WTC11 (cell line): ENCODE results near the gene SBF1. TPM values are rescaled to one million over a fixed set of nuclear protein-coding genes. Genes with fewer than 3 reads are reported as not detected.

Source experiments
- ATAC-seq: fragments of 200-7000 bp; cut with Tn5 transposase; 2 replicates; pipeline ENCODE4 v1.10.0; 2021; ENCODE audit warnings: mild to moderate bottlenecking, moderate library complexity
- CTCF ChIA-PET: fragments of 300-600 bp; sonication (Branson Sonifier 250); formaldehyde crosslinking; loops from one replicate; lab custom pipeline; 2021; ENCODE audit warnings: antibody characterized with exemption; lab: Charles Lee
- POLR2A ChIA-PET: fragments of 350-600 bp; sonication (Branson Sonifier 250); formaldehyde crosslinking; loops from one replicate; lab custom pipeline; 2021; ENCODE audit warnings: antibody characterized with exemption; lab: Charles Lee
- DNase-seq: peaks from one replicate; pipeline ENCODE4 v3.0.0; 2021; ENCODE audit warnings: low spot score
- H3K27ac Mint-ChIP-seq: 2 replicates; pipeline ENCODE4 v1.8.0; 2021; ENCODE audit warnings: mixed read lengths
- H3K27me3 Mint-ChIP-seq: 2 replicates; pipeline ENCODE4 v1.8.0; 2021; ENCODE audit warnings: low read depth, mild to moderate bottlenecking, moderate library complexity, mixed read lengths
- H3K36me3 Mint-ChIP-seq: 2 replicates; pipeline ENCODE4 v1.8.0; 2021; ENCODE audit warnings: mixed read lengths
- H3K4me1 Mint-ChIP-seq: 2 replicates; pipeline ENCODE4 v1.8.0; 2022; ENCODE audit warnings: mixed read lengths
- H3K4me3 Mint-ChIP-seq: 2 replicates; pipeline ENCODE4 v1.8.0; 2021; ENCODE audit warnings: mild to moderate bottlenecking, moderate library complexity, mixed read lengths
- H3K9me3 Mint-ChIP-seq: 2 replicates; pipeline ENCODE4 v1.8.0; 2021; ENCODE audit warnings: mixed read lengths
- AFF4 ChIP-seq: sonication (generic); formaldehyde crosslinking; IDR thresholded peaks from 2 replicates; pipeline ENCODE4 v1.8.1; 2023; ENCODE audit warnings: mild to moderate bottlenecking, missing genetic modification reagents, borderline replicate concordance
- CBFB ChIP-seq: sonication (generic); formaldehyde crosslinking; IDR thresholded peaks from 2 replicates; pipeline ENCODE4 v1.8.1; 2022; ENCODE audit warnings: mild to moderate bottlenecking, low read depth, missing genetic modification reagents
- CDX4 ChIP-seq: fragments of 250-450 bp; sonication (Bioruptor Pico); IDR thresholded peaks from 2 replicates; pipeline ENCODE4 v1.9.0; 2021; ENCODE audit warnings: moderate library complexity, mild to moderate bottlenecking, inconsistent platforms, borderline replicate concordance
- CREM ChIP-seq: sonication (generic); formaldehyde crosslinking; IDR thresholded peaks from 2 replicates; pipeline ENCODE4 v1.8.1; 2022; ENCODE audit warnings: mild to moderate bottlenecking, missing genetic modification reagents, moderate library complexity
- E2F1 ChIP-seq: sonication (generic); formaldehyde crosslinking; IDR thresholded peaks from 2 replicates; pipeline ENCODE4 v1.8.0; 2022; ENCODE audit warnings: mild to moderate bottlenecking, missing genetic modification reagents
- ESRRA ChIP-seq: sonication (generic); formaldehyde crosslinking; IDR thresholded peaks from 2 replicates; pipeline ENCODE4 v1.8.1; 2022; ENCODE audit warnings: mild to moderate bottlenecking, missing genetic modification reagents, borderline replicate concordance
- GABPB1 ChIP-seq: sonication (generic); formaldehyde crosslinking; IDR thresholded peaks from 2 replicates; pipeline ENCODE4 v1.8.1; 2023; ENCODE audit warnings: mild to moderate bottlenecking, missing genetic modification reagents
- GRHL2 ChIP-seq: fragments of 250-450 bp; sonication (Bioruptor Pico); IDR thresholded peaks from 2 replicates; pipeline ENCODE4 v1.8.0; 2022; ENCODE audit warnings: mild to moderate bottlenecking, moderate library complexity; ENCODE audit not compliant: insufficient replicate concordance, severe bottlenecking
- HMGA2 ChIP-seq: fragments of 250-450 bp; sonication (Bioruptor Pico); IDR thresholded peaks from 2 replicates; pipeline ENCODE4 v1.4.0; 2021; ENCODE audit warnings: mild to moderate bottlenecking, moderate library complexity
- KAT7 ChIP-seq: sonication (generic); formaldehyde crosslinking; IDR thresholded peaks from 2 replicates; pipeline ENCODE4 v1.8.1; 2023; ENCODE audit warnings: missing genetic modification reagents, mild to moderate bottlenecking, borderline replicate concordance
- MXD4 ChIP-seq: fragments of 250-450 bp; sonication (Bioruptor Pico); IDR thresholded peaks from 2 replicates; pipeline ENCODE4 v1.8.0; 2021; ENCODE audit warnings: mild to moderate bottlenecking, moderate library complexity, borderline replicate concordance
- NFE2L1 ChIP-seq: sonication (generic); formaldehyde crosslinking; IDR thresholded peaks from 2 replicates; pipeline ENCODE4 v1.8.1; 2023; ENCODE audit warnings: missing genetic modification reagents
- PREB ChIP-seq: sonication (generic); formaldehyde crosslinking; IDR thresholded peaks from 2 replicates; pipeline ENCODE4 v1.8.1; 2022; ENCODE audit warnings: mild to moderate bottlenecking, missing genetic modification reagents, moderate library complexity, borderline replicate concordance
- SOX15 ChIP-seq: fragments of 250-450 bp; sonication (Bioruptor Pico); IDR thresholded peaks from 2 replicates; pipeline ENCODE4 v1.9.0; 2021; ENCODE audit warnings: mild to moderate bottlenecking
- SP1 ChIP-seq: sonication (generic); formaldehyde crosslinking; conservative IDR thresholded peaks from 2 replicates; pipeline ENCODE4 v1.8.1; 2022; ENCODE audit warnings: missing genetic modification reagents
- STAT6 ChIP-seq: sonication (generic); formaldehyde crosslinking; conservative IDR thresholded peaks from 2 replicates; pipeline ENCODE4 v1.8.1; 2023; ENCODE audit warnings: mild to moderate bottlenecking, low read depth, missing genetic modification reagents, moderate library complexity
- ZBTB21 ChIP-seq: sonication (generic); formaldehyde crosslinking; IDR thresholded peaks from 2 replicates; pipeline ENCODE4 v1.8.1; 2023; ENCODE audit warnings: mild to moderate bottlenecking, missing genetic modification reagents, borderline replicate concordance
- ZNF423 ChIP-seq: fragments of 250-450 bp; sonication (Bioruptor Pico); IDR thresholded peaks from 2 replicates; pipeline ENCODE4 v2.1.2; 2022; ENCODE audit warnings: mild to moderate bottlenecking, moderate library complexity
- ZNF671 ChIP-seq: fragments of 250-450 bp; sonication (Bioruptor Pico); IDR thresholded peaks from 2 replicates; pipeline ENCODE4 v1.8.0; 2021; ENCODE audit warnings: mild to moderate bottlenecking
- total RNA-seq: library from RNA; stranded (reverse); gene quantifications from 3 replicates; pipeline ENCODE4 v1.2.3, GENCODE V29; 2021
- TF ChIP-seq, protein P1 (sequence below): fragments of 200-600 bp; IDR thresholded peaks from 2 replicates; pipeline ENCODE4 v1.8.0; 2022; ENCODE audit warnings: antibody characterized with exemption
- TF ChIP-seq, protein P2 (sequence below): sonication (generic); formaldehyde crosslinking; IDR thresholded peaks from 2 replicates; pipeline ENCODE4 v1.8.0; 2022; ENCODE audit warnings: mild to moderate bottlenecking, missing genetic modification reagents
- TF ChIP-seq, protein P3 (sequence below): sonication (generic); formaldehyde crosslinking; IDR thresholded peaks from 2 replicates; pipeline ENCODE4 v1.8.0; 2023; ENCODE audit warnings: missing genetic modification reagents
- TF ChIP-seq, protein P4 (sequence below): fragments of 250-450 bp; sonication (Bioruptor Pico); IDR thresholded peaks from 2 replicates; pipeline ENCODE4 v2.1.2; 2022; ENCODE audit warnings: mild to moderate bottlenecking, moderate library complexity

The SBF1 gene
- total RNA-seq, 1 experiment from 2014 or later = 108 TPM

- TF ChIP-seq, protein P1, sequence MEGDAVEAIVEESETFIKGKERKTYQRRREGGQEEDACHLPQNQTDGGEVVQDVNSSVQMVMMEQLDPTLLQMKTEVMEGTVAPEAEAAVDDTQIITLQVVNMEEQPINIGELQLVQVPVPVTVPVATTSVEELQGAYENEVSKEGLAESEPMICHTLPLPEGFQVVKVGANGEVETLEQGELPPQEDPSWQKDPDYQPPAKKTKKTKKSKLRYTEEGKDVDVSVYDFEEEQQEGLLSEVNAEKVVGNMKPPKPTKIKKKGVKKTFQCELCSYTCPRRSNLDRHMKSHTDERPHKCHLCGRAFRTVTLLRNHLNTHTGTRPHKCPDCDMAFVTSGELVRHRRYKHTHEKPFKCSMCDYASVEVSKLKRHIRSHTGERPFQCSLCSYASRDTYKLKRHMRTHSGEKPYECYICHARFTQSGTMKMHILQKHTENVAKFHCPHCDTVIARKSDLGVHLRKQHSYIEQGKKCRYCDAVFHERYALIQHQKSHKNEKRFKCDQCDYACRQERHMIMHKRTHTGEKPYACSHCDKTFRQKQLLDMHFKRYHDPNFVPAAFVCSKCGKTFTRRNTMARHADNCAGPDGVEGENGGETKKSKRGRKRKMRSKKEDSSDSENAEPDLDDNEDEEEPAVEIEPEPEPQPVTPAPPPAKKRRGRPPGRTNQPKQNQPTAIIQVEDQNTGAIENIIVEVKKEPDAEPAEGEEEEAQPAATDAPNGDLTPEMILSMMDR = no peak
- TF ChIP-seq PREB (CRISPR knock-in tag) = no peak
- no peak for TF ChIP-seq CREM
- TF ChIP-seq CBFB = no peak
- TF ChIP-seq E2F1 (CRISPR knock-in tag) = no peak
- TF ChIP-seq ZBTB21 (CRISPR knock-in tag) = no peak
Measured at GRCh38 chr22:50479721-50480120, 4.9 kb upstream of the SBF1 start (continued).

GRCh38 chr22:50477923-50478322, 3.1 kb upstream of the SBF1 start:
- Mint-ChIP-seq H3K9me3 (no peaks in the 10 kb centered on the region), H3K4me1 (peaks cover 33% of the 10 kb centered on the region), H3K27me3 (peaks cover 40% of the 10 kb centered on the region), H3K27ac (no peak overlapping the region), H3K4me3 (no peak overlapping the region), H3K36me3 (no peaks in the 10 kb centered on the region)
- ATAC-seq (no peak), DNase-seq (no peak)
- CTCF ChIA-PET = interaction anchor here (0.7 to 0.8 kb wide), 2 partner anchors 25 to 39 kb away, joined by 3 read pairs; no protein-coding TSS in a partner anchor
- POLR2A ChIA-PET = no interaction called here
- TF ChIP-seq GRHL2 (CRISPR knock-in tag) (no peak), ESRRA (CRISPR knock-in tag) (no peak), ZNF671 (CRISPR knock-in tag) (no peak), MXD4 (CRISPR knock-in tag) (no peak), CDX4 (CRISPR knock-in tag) (no peak), SOX15 (no peak), GABPB1 (CRISPR knock-in tag) (no peak), AFF4 (CRISPR knock-in tag) (no peak), HMGA2 (no peak), ZNF423 (CRISPR knock-in tag) (no peak), STAT6 (CRISPR knock-in tag) (no peak), NFE2L1 (no peak), SP1 (CRISPR knock-in tag) (no peak), KAT7 (no peak)
- TF ChIP-seq, protein P2, sequence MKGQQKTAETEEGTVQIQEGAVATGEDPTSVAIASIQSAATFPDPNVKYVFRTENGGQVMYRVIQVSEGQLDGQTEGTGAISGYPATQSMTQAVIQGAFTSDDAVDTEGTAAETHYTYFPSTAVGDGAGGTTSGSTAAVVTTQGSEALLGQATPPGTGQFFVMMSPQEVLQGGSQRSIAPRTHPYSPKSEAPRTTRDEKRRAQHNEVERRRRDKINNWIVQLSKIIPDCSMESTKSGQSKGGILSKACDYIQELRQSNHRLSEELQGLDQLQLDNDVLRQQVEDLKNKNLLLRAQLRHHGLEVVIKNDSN (CRISPR knock-in tag) = no peak
- TF ChIP-seq, protein P3, sequence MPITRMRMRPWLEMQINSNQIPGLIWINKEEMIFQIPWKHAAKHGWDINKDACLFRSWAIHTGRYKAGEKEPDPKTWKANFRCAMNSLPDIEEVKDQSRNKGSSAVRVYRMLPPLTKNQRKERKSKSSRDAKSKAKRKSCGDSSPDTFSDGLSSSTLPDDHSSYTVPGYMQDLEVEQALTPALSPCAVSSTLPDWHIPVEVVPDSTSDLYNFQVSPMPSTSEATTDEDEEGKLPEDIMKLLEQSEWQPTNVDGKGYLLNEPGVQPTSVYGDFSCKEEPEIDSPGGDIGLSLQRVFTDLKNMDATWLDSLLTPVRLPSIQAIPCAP = no peak
- TF ChIP-seq, protein P4, sequence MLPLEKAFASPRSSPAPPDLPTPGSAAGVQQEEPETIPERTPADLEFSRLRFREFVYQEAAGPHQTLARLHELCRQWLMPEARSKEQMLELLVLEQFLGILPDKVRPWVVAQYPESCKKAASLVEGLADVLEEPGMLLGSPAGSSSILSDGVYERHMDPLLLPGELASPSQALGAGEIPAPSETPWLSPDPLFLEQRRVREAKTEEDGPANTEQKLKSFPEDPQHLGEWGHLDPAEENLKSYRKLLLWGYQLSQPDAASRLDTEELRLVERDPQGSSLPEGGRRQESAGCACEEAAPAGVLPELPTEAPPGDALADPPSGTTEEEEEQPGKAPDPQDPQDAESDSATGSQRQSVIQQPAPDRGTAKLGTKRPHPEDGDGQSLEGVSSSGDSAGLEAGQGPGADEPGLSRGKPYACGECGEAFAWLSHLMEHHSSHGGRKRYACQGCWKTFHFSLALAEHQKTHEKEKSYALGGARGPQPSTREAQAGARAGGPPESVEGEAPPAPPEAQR = no peak
